ENCODE data around the gene NKIRAS1. TPM values are rescaled to one million over a fixed set of nuclear protein-coding genes. Genes with fewer than 3 reads are reported as not detected.
A peak's percentile ranks its signal among the peaks of the same experiment; 100 is the strongest.
"Not testable (repeated sequence)": the region's sequence is repeated elsewhere in the genome, so short reads cannot be mapped to it uniquely, and the experiment has no call there.

The NKIRAS1 gene
- total RNA-seq, 1 experiment from 2014 or later = 8.9 TPM

DNA sequence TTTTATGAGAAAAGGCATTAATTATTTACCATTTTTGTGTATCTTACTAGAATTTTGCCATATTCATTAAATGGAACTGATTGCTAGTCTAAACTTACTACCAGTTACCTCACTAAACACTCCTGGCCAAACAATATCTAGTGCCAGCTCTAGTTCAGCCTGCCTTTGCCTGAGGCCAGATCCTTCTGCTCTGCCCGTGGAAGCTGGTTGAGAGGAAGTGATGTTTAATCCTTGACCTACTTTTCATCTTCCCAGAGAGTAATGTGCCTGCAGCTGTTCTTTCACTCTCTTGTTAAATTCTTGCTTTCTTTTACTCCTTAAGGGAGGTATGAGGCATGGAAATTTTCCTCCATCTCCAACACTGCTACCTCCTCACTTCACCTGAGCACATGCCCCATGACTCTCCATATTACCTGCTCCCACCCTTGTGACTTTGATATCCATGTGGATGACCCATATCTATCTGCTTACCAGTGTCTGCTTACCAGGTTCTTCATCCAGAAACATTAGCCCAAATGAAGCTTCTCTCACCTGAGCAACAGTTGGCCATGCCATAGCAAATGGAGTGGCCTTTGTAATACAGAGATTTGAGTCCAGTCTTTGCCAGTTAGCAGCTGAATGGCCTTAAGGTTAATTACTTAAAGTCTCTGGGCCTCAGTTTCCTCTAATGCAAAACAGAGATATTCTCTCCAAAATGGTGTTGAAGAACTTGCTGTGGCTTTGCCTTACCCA is 57.6 kb downstream of the NKIRAS1 start:
- no peaks in the 10 kb centered on the region for H3K27me3 ChIP-seq (ENCODE audit: control insufficient read depth, insufficient read depth, low read length)
- POLR2A ChIA-PET = no interaction called here
- H3K27ac ChIP-seq (ENCODE audit: low read length) = no peak overlapping the region
- peak; percentile 67; the same call in 1 of the 2 replicates for ATAC-seq
- peaks cover 30% of the 10 kb centered on the region for H3K4me1 ChIP-seq (ENCODE audit: control insufficient read depth, insufficient read depth, low read length)
- no peaks in the 10 kb centered on the region for H3K36me3 ChIP-seq (ENCODE audit: control insufficient read depth, insufficient read depth, low read length)
- TF ChIP-seq TCF7L2 (IDR thresholded peaks at IDR 0.05; ENCODE audit: low read depth, low read length) (no peak), SIN3A (IDR thresholded peaks at IDR 0.05; ENCODE audit: borderline replicate concordance, insufficient read depth, low read depth, low read length) (no peak), POLR2AphosphoS5 (IDR thresholded peaks at IDR 0.05; ENCODE audit: low read depth, low read length) (no peak)
- intact Hi-C loops (cut with micrococcal nuclease; ENCODE audit: unreplicated experiment) (no loop called here), in situ Hi-C loops (cut with HindIII; ENCODE audit: low pct_unique_long_range_greater_than_20kb, low sequenced_read_pairs) (no loop called here)
- H3K4me3 ChIP-seq (ENCODE audit: low read depth in 2 of 2, low read length in 2 of 2) = no peak overlapping the region
- no TSS peak for BruUV-seq (replicated peaks)
- no peak for DNase-seq (ENCODE audit: low read depth, low spot score)
- H3K9me3 ChIP-seq (ENCODE audit: control insufficient read depth, insufficient read depth, low read depth, low read length) = no peaks in the 10 kb centered on the region
- CTCF ChIA-PET = no interaction called here

DNA sequence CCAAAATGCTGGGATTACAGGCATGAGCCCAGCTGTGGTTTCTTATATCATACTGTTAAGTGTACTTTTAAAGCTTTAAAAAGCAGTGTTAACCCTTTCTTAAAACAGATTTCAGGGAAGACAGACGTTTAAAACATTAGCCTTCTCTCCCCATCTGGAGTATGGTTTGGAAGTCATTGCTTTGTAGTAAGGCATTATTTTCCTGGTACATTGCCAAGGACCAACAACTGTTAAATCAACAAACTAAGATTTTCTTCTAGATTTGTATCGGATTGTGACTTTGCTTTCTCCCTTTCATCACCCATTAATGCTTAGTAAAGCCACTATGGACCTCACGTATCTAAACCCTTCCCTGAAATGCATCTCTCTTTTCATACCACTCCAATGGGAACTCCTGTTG is 60.5 kb downstream of the NKIRAS1 start:
- POLR2A ChIA-PET = no interaction called here
- TF ChIP-seq, protein P1, sequence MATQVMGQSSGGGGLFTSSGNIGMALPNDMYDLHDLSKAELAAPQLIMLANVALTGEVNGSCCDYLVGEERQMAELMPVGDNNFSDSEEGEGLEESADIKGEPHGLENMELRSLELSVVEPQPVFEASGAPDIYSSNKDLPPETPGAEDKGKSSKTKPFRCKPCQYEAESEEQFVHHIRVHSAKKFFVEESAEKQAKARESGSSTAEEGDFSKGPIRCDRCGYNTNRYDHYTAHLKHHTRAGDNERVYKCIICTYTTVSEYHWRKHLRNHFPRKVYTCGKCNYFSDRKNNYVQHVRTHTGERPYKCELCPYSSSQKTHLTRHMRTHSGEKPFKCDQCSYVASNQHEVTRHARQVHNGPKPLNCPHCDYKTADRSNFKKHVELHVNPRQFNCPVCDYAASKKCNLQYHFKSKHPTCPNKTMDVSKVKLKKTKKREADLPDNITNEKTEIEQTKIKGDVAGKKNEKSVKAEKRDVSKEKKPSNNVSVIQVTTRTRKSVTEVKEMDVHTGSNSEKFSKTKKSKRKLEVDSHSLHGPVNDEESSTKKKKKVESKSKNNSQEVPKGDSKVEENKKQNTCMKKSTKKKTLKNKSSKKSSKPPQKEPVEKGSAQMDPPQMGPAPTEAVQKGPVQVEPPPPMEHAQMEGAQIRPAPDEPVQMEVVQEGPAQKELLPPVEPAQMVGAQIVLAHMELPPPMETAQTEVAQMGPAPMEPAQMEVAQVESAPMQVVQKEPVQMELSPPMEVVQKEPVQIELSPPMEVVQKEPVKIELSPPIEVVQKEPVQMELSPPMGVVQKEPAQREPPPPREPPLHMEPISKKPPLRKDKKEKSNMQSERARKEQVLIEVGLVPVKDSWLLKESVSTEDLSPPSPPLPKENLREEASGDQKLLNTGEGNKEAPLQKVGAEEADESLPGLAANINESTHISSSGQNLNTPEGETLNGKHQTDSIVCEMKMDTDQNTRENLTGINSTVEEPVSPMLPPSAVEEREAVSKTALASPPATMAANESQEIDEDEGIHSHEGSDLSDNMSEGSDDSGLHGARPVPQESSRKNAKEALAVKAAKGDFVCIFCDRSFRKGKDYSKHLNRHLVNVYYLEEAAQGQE (IDR thresholded peaks at IDR 0.05; ENCODE audit: insufficient read depth in 1 of 2, low read depth in 2 of 2, low read length in 1 of 2) = no peak
- no peak for TF ChIP-seq POLR2AphosphoS5 (IDR thresholded peaks at IDR 0.05; ENCODE audit: low read depth, low read length)
- TF ChIP-seq, protein P2, sequence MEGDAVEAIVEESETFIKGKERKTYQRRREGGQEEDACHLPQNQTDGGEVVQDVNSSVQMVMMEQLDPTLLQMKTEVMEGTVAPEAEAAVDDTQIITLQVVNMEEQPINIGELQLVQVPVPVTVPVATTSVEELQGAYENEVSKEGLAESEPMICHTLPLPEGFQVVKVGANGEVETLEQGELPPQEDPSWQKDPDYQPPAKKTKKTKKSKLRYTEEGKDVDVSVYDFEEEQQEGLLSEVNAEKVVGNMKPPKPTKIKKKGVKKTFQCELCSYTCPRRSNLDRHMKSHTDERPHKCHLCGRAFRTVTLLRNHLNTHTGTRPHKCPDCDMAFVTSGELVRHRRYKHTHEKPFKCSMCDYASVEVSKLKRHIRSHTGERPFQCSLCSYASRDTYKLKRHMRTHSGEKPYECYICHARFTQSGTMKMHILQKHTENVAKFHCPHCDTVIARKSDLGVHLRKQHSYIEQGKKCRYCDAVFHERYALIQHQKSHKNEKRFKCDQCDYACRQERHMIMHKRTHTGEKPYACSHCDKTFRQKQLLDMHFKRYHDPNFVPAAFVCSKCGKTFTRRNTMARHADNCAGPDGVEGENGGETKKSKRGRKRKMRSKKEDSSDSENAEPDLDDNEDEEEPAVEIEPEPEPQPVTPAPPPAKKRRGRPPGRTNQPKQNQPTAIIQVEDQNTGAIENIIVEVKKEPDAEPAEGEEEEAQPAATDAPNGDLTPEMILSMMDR (IDR thresholded peaks at IDR 0.05) = no peak
- no peak for TF ChIP-seq TCF7L2 (IDR thresholded peaks at IDR 0.05; ENCODE audit: low read depth, low read length)
- no peak for TF ChIP-seq SIN3A (IDR thresholded peaks at IDR 0.05; ENCODE audit: borderline replicate concordance, insufficient read depth, low read depth, low read length)
- Histone ChIP-seq H3K4me3 (ENCODE audit: low read depth in 2 of 2, low read length in 2 of 2) (no peak overlapping the region), H3K9me3 (ENCODE audit: control insufficient read depth, insufficient read depth, low read depth, low read length) (no peaks in the 10 kb centered on the region), H3K4me1 (ENCODE audit: control insufficient read depth, insufficient read depth, low read length) (peaks cover 27% of the 10 kb centered on the region), H3K27me3 (ENCODE audit: control insufficient read depth, insufficient read depth, low read length) (no peaks in the 10 kb centered on the region), H3K36me3 (ENCODE audit: control insufficient read depth, insufficient read depth, low read length) (no peaks in the 10 kb centered on the region), H3K27ac (ENCODE audit: low read length) (no peak overlapping the region)
- CTCF ChIA-PET = no interaction called here
- intact Hi-C loops (cut with micrococcal nuclease; ENCODE audit: unreplicated experiment) (no loop called here), in situ Hi-C loops (cut with HindIII; ENCODE audit: low pct_unique_long_range_greater_than_20kb, low sequenced_read_pairs) (no loop called here)
- no peak for DNase-seq (ENCODE audit: low read depth, low spot score)
- no TSS peak for BruUV-seq (replicated peaks)
- no peak for ATAC-seq

DNA sequence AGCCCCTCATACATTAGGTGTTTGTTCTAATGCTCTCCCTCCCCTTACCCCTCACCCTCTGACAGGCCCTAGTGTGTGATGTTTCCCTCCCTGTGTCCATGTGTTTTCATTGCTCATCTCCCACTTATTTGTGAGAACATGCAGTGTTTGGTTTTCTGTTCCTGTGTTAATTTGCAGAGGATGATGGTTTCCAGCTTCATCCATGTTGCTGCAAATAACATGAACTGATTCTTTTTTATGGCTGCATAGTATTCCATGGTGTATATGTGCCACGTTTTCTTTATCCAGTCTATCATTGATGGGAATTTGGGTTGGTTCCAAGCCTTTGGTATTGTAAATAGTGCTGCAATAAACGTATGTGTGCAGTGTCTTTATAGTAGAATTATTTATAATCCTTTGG is 67.3 kb downstream of the NKIRAS1 start:
- H3K9me3 ChIP-seq (ENCODE audit: control insufficient read depth, insufficient read depth, low read depth, low read length); POLR2A ChIA-PET; H3K4me1 ChIP-seq (ENCODE audit: control insufficient read depth, insufficient read depth, low read length); H3K27me3 ChIP-seq (ENCODE audit: control insufficient read depth, insufficient read depth, low read length); DNase-seq (ENCODE audit: low read depth, low spot score); H3K4me3 ChIP-seq (ENCODE audit: low read depth in 2 of 2, low read length in 2 of 2); CTCF ChIA-PET; H3K27ac ChIP-seq (ENCODE audit: low read length); intact Hi-C loops (cut with micrococcal nuclease; ENCODE audit: unreplicated experiment); H3K36me3 ChIP-seq (ENCODE audit: control insufficient read depth, insufficient read depth, low read length); in situ Hi-C loops (cut with HindIII; ENCODE audit: low pct_unique_long_range_greater_than_20kb, low sequenced_read_pairs); BruUV-seq (replicated peaks); ATAC-seq: not testable (repeated sequence)
